Liver (tissue), 9 donors: Measurements from ENCODE around the gene EVC2. TPM values are rescaled to one million over a fixed set of nuclear protein-coding genes. Genes with fewer than 3 reads are reported as not detected.

Experiments used
- DNase-seq: peaks from one replicate; pipeline ENCODE4 v3.0.0-alpha.2; 2017; ENCODE audit warnings: low spot score
- H3K27ac ChIP-seq, 2 donors: one replicate each; pipeline ENCODE4 v1.7.0; 2013; ENCODE audit warnings: inconsistent platforms in 2 of 2, low read length in 2 of 2, control low read depth in 1 of 2, low read depth in 1 of 2, mild to moderate bottlenecking in 1 of 2
- H3K27me3 ChIP-seq, 4 donors: one replicate each; pipeline versions ENCODE4 v1.6.1 to v1.7.0; 2013; ENCODE audit warnings: low read length in 3 of 4, inconsistent platforms in 1 of 4, mild to moderate bottlenecking in 1 of 4, moderate library complexity in 1 of 4; ENCODE audit not compliant: control insufficient read depth in 4 of 4, insufficient read depth in 4 of 4
- H3K36me3 ChIP-seq, 4 donors: one replicate each; pipeline versions ENCODE4 v1.6.1 to v1.7.0; 2013; ENCODE audit warnings: low read length in 3 of 4, mild to moderate bottlenecking in 3 of 4, low read depth in 1 of 4, moderate library complexity in 1 of 4; ENCODE audit not compliant: control insufficient read depth in 4 of 4, insufficient read depth in 3 of 4
- H3K4me1 ChIP-seq, 4 donors: one replicate each; pipeline versions ENCODE4 v1.6.1 to v1.7.0; 2013; ENCODE audit warnings: low read length in 3 of 4, mild to moderate bottlenecking in 3 of 4, moderate library complexity in 1 of 4; ENCODE audit not compliant: control insufficient read depth in 4 of 4, insufficient read depth in 4 of 4
- H3K4me3 ChIP-seq, 3 donors: one replicate each; pipeline versions ENCODE4 v1.6.1 to v1.7.0; 2013; ENCODE audit warnings: low read length in 3 of 3, control low read depth in 1 of 3, low read depth in 1 of 3, mild to moderate bottlenecking in 1 of 3
- H3K9ac ChIP-seq, 2 donors: one replicate each; pipeline ENCODE4 v1.7.0; 2013; ENCODE audit warnings: low read length in 2 of 2, mild to moderate bottlenecking in 2 of 2, moderate library complexity in 2 of 2, control low read depth in 1 of 2, low read depth in 1 of 2
- H3K9me3 ChIP-seq, 4 donors: one replicate each; pipeline versions ENCODE4 v1.6.1 to v1.7.0; 2013; ENCODE audit warnings: low read length in 3 of 4; ENCODE audit not compliant: control insufficient read depth in 4 of 4
- CTCF ChIP-seq: fragments of 150-350 bp; IDR thresholded peaks from 2 replicates; pipeline ENCODE4 v1.5.1; 2017; ENCODE audit warnings: improper control_type of control experiment, low read depth, low read length; ENCODE audit not compliant: missing input control
- EGR1 ChIP-seq, 2 donors: IDR thresholded peaks; 2 replicates each; pipeline ENCODE4 v1.6.1; 2016 to 2018; ENCODE audit warnings: antibody characterized with exemption in 2 of 2, low read depth in 2 of 2
- FOXA1 ChIP-seq: IDR thresholded peaks from 2 replicates; pipeline ENCODE4 v1.6.1; 2016; ENCODE audit warnings: antibody characterized with exemption
- FOXA2 ChIP-seq: IDR thresholded peaks from 2 replicates; pipeline ENCODE4 v1.6.1; 2016; ENCODE audit warnings: antibody characterized with exemption
- GABPA ChIP-seq, 2 donors: IDR thresholded peaks in 1 of 2; conservative IDR thresholded peaks in 1 of 2; 2 replicates each; pipeline ENCODE4 v1.6.1; 2016; ENCODE audit warnings: antibody characterized with exemption in 2 of 2, mild to moderate bottlenecking in 1 of 2, moderate library complexity in 1 of 2
- HNF4A ChIP-seq, 2 donors: conservative IDR thresholded peaks; 2 replicates each; pipeline ENCODE4 v1.6.1; 2016; ENCODE audit warnings: antibody characterized with exemption in 2 of 2, mild to moderate bottlenecking in 2 of 2
- HNF4G ChIP-seq: IDR thresholded peaks from 2 replicates; pipeline ENCODE4 v1.6.1; 2016; ENCODE audit warnings: antibody characterized with exemption
- JUND ChIP-seq, 2 donors: IDR thresholded peaks; 2 replicates each; pipeline ENCODE4 v1.6.1; 2016; ENCODE audit warnings: antibody characterized with exemption in 2 of 2
- NR2F2 ChIP-seq: IDR thresholded peaks from 2 replicates; pipeline ENCODE4 v1.6.1; 2016; ENCODE audit warnings: antibody characterized with exemption
- RAD21 ChIP-seq, 2 donors: IDR thresholded peaks; 2 replicates each; pipeline ENCODE4 v1.6.1; 2016; ENCODE audit warnings: antibody characterized with exemption in 2 of 2, mild to moderate bottlenecking in 2 of 2
- REST ChIP-seq: IDR thresholded peaks from 2 replicates; pipeline ENCODE4 v1.6.1; 2016; ENCODE audit warnings: antibody characterized with exemption, mild to moderate bottlenecking
- RXRA ChIP-seq, 2 donors: IDR thresholded peaks; 2 replicates each; pipeline ENCODE4 v1.6.1; 2017 to 2018; ENCODE audit warnings: antibody characterized with exemption in 2 of 2, mild to moderate bottlenecking in 1 of 2
- SP1 ChIP-seq: IDR thresholded peaks from 2 replicates; pipeline ENCODE4 v1.6.1; 2018; ENCODE audit warnings: antibody characterized with exemption, mild to moderate bottlenecking
- TAF1 ChIP-seq: conservative IDR thresholded peaks from 2 replicates; pipeline ENCODE4 v1.6.1; 2016; ENCODE audit warnings: antibody characterized with exemption, mild to moderate bottlenecking
- YY1 ChIP-seq: IDR thresholded peaks from 2 replicates; pipeline ENCODE4 v1.6.1; 2016; ENCODE audit warnings: antibody characterized with exemption, mild to moderate bottlenecking
- WGBS: extraction: QIAGEN DNeasy Blood & Tissue Kit; methylation state at CpG from one replicate; pipeline ENCODE4 v1.1.7; 2013; 5-methylcytosine and 5-hydroxymethylcytosine counted together
- polyA plus RNA-seq, 2 donors: library from polyadenylated mRNA; stranded (reverse) in 1 of 2; unstranded in 1 of 2; fragments of 200-250 nt in 1 of 2; fragments of >200 nt in 1 of 2; fragmentation: Nextera tagmentation in 1 of 2; extraction: Ambion mirVana in 1 of 2; gene quantifications; one replicate each; pipeline versions ENCODE4 v1.2.1 to v1.2.3, GENCODE V29; 2013 to 2015
- total RNA-seq, 2 donors: library from RNA; depleted of rRNA; stranded (reverse); fragments of >200 nt; gene quantifications; one replicate each; pipeline ENCODE4 v1.2.3, GENCODE V29; 2014
- TF ChIP-seq, protein P1 (sequence below): IDR thresholded peaks from 2 replicates; pipeline ENCODE4 v1.6.1; 2016; ENCODE audit warnings: antibody characterized with exemption
- TF ChIP-seq, protein P2 (sequence below): IDR thresholded peaks from 2 replicates; pipeline ENCODE4 v1.6.1; 2016; ENCODE audit warnings: antibody characterized with exemption
- TF ChIP-seq, protein P3 (sequence below): IDR thresholded peaks from 2 replicates; pipeline ENCODE4 v1.6.1; 2016; ENCODE audit warnings: antibody characterized with exemption
- donor health status: healthy.
- donor health status: healthy.
- donor health status: healthy.
- donor health status: healthy.
- donor health status: healthy.

Gene EVC2
- total and polyA plus RNA-seq, 4 donors: 0.26 to 1.3 (median 0.57) TPM

- H3K27ac ChIP-seq: no peak overlapping the region
- H3K9me3 ChIP-seq: peaks cover 0 to 2% (median 0%) of the 10 kb centered on the region in 4 donors
- H3K4me3 ChIP-seq: no peak overlapping the region
- peaks cover 0 to 26% (median 14%) of the 10 kb centered on the region in 4 donors for H3K4me1 ChIP-seq
- WGBS: 51% methylated on average over 2 of the region's 2 CpGs
- TF ChIP-seq, protein P1, sequence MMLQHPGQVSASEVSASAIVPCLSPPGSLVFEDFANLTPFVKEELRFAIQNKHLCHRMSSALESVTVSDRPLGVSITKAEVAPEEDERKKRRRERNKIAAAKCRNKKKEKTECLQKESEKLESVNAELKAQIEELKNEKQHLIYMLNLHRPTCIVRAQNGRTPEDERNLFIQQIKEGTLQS: no peak
- TF ChIP-seq GABPA (IDR thresholded peaks at IDR 0.05 in 1 of 2, conservative IDR thresholded peaks at IDR 0.05 in 1 of 2): no peak
- TF ChIP-seq, protein P2, sequence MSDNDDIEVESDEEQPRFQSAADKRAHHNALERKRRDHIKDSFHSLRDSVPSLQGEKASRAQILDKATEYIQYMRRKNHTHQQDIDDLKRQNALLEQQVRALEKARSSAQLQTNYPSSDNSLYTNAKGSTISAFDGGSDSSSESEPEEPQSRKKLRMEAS: no peak
- TF ChIP-seq RXRA (IDR thresholded peaks at IDR 0.05): no peak
- TF ChIP-seq FOXA2: no peak
- no peak for TF ChIP-seq EGR1 (IDR thresholded peaks at IDR 0.05; ENCODE audit: low read depth in 2 of 2)
- TF ChIP-seq SP1: no peak
- no peak for TF ChIP-seq NR2F2
- TF ChIP-seq, protein P3, sequence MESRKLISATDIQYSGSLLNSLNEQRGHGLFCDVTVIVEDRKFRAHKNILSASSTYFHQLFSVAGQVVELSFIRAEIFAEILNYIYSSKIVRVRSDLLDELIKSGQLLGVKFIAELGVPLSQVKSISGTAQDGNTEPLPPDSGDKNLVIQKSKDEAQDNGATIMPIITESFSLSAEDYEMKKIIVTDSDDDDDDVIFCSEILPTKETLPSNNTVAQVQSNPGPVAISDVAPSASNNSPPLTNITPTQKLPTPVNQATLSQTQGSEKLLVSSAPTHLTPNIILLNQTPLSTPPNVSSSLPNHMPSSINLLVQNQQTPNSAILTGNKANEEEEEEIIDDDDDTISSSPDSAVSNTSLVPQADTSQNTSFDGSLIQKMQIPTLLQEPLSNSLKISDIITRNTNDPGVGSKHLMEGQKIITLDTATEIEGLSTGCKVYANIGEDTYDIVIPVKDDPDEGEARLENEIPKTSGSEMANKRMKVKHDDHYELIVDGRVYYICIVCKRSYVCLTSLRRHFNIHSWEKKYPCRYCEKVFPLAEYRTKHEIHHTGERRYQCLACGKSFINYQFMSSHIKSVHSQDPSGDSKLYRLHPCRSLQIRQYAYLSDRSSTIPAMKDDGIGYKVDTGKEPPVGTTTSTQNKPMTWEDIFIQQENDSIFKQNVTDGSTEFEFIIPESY: no peak
- no peak for TF ChIP-seq HNF4A (conservative IDR thresholded peaks at IDR 0.05)
- TF ChIP-seq YY1: no peak
- TF ChIP-seq JUND (IDR thresholded peaks at IDR 0.05): no peak
- TF ChIP-seq HNF4G: no peak
- no peak for TF ChIP-seq RAD21 (IDR thresholded peaks at IDR 0.05)
- no peak for TF ChIP-seq TAF1
- TF ChIP-seq REST: no peak
- TF ChIP-seq FOXA1: no peak
- peaks cover 0 to 7% (median 2%) of the 10 kb centered on the region in 4 donors for H3K27me3 ChIP-seq
- no peak overlapping the region for H3K9ac ChIP-seq
- no peak for DNase-seq
- no peaks in the 10 kb centered on the region for H3K36me3 ChIP-seq
Measured at GRCh38 chr4:5715357-5715756, 7.0 kb upstream of the EVC2 start.

- 81% methylated on average over 6 of the region's 6 CpGs for WGBS
- Histone ChIP-seq H3K9ac (no peak overlapping the region), H3K9me3 (peaks cover 0 to 2% (median 0%) of the 10 kb centered on the region in 4 donors), H3K36me3 (no peaks in the 10 kb centered on the region), H3K4me1 (peaks cover 0 to 30% (median 17%) of the 10 kb centered on the region in 4 donors), H3K4me3 (no peak overlapping the region), H3K27ac (no peak overlapping the region), H3K27me3 (peaks cover 0 to 7% (median 1%) of the 10 kb centered on the region in 4 donors)
- no peak for DNase-seq
- no peak for TF ChIP-seq NR2F2
- TF ChIP-seq, protein P3: no peak
- TF ChIP-seq SP1: no peak
- TF ChIP-seq YY1: no peak
- TF ChIP-seq TAF1: no peak
- TF ChIP-seq REST: no peak
- TF ChIP-seq, protein P1: no peak
- TF ChIP-seq HNF4A (conservative IDR thresholded peaks at IDR 0.05): no peak
- TF ChIP-seq EGR1 (IDR thresholded peaks at IDR 0.05; ENCODE audit: low read depth in 2 of 2): no peak
- TF ChIP-seq FOXA1: no peak
- TF ChIP-seq CTCF: no peak
Measured at GRCh38 chr4:5713861-5714260, 5.5 kb upstream of the EVC2 start.
